Measurements from ENCODE around the gene XAF1.

DNA sequence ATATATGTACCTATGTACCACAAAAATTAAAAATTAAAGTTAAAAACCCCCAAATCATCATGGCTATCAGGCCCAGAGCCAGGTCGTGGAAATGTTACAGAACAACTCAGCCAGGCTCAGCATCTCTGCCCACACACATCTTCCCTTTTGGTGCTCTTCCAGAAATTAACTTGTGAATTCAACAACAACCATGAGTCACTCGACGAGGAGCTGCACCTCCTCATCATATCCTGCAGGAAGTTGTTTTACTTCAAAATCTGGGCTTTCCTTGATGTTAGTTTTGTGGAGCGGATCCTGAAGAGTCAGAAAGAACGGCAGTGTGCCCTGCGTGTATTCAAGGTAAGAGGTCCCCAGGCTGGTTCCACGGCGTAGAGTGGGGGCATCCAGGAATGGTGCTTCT lies 30.8 kb downstream of the XAF1 start:
- TF ChIP-seq CTCF (conservative IDR thresholded peaks at IDR 0.05; ENCODE audit: low read length): no peak
- TF ChIP-seq EZH2phosphoT487 (IDR thresholded peaks at IDR 0.05; ENCODE audit: borderline replicate concordance): no peak

All from Loucy (cell line).